HepG2 (cell line): ENCODE measurements around the gene CCL13. TPM values are rescaled to one million over a fixed set of nuclear protein-coding genes. Genes with fewer than 3 reads are reported as not detected.

Experiments used
- ATAC-seq: fragments of 200-7000 bp; cut with Tn5 transposase; 3 replicates; pipeline ENCODE4 v1.9.1; 2020; ENCODE audit warnings: mild to moderate bottlenecking, moderate library complexity
- BruUV-seq: library from RNA; stranded (reverse); fragments of 400-500 nt; replicated peaks from 2 replicates; lab custom pipeline; 2021; lab: Mats Ljungman, UMichigan
- CTCF ChIA-PET: fragments of 300-600 bp; formaldehyde crosslinking; extraction: SDS; loops from one replicate; lab custom pipeline; 2021; ENCODE audit warnings: low total read pairs, inconsistent platforms, low intra/inter-chr PET ratio; lab: Yijun Ruan, JAX
- POLR2A ChIA-PET: fragments of 350-600 bp; sonication (Branson Sonifier 250); formaldehyde crosslinking; loops from one replicate; lab custom pipeline; 2020; ENCODE audit warnings: antibody characterized with exemption, inconsistent platforms; lab: Yijun Ruan, JAX
- DNase-seq: peaks from one replicate; pipeline ENCODE4 v3.0.0-alpha.2; 2015; ENCODE audit warnings: low spot score
- FAIRE-seq: peaks from 3 replicates; lab custom pipeline; 2011; peaks lifted over from hg19 to GRCh38; lab: Jason Lieb, UNC
- H2AFZ ChIP-seq: one replicate; pipeline ENCODE4 v1.6.1; 2011; ENCODE audit warnings: low read length, inconsistent platforms
- H3K27ac ChIP-seq: fragments of 300-600 bp; 3 replicates; pipeline ENCODE4 v1.8.0; 2011; ENCODE audit warnings: mixed run types, mild to moderate bottlenecking, mixed read lengths, low read length, inconsistent platforms; ENCODE audit not compliant: insufficient read depth; ENCODE audit errors: extremely low read length
- H3K27me3 ChIP-seq, 2 experiments: fragments of 200-600 bp in 1 of 2; 2 replicates in 1 of 2; 3 replicates in 1 of 2; pipeline versions ENCODE4 v1.6.0 to v1.8.0; 2011; ENCODE audit warnings: low read length in 2 of 2, mild to moderate bottlenecking in 2 of 2, moderate library complexity in 2 of 2, inconsistent platforms in 1 of 2; ENCODE audit not compliant: insufficient read depth in 2 of 2, control insufficient read depth in 1 of 2
- H3K36me3 ChIP-seq, 2 experiments: fragments of 200-600 bp in 1 of 2; replicated peaks in 1 of 2; 2 replicates in 1 of 2; 3 replicates in 1 of 2; pipeline versions ENCODE4 v1.5.1 to v1.8.0; 2011; ENCODE audit warnings: low read length in 2 of 2, inconsistent platforms in 1 of 2; ENCODE audit not compliant: insufficient read depth in 2 of 2, control insufficient read depth in 1 of 2
- H3K4me1 ChIP-seq: 2 replicates; pipeline ENCODE4 v1.5.1; 2012; ENCODE audit warnings: low read length, inconsistent platforms; ENCODE audit not compliant: insufficient read depth
- H3K4me2 ChIP-seq: 2 replicates; pipeline ENCODE4 v1.6.0; 2011; ENCODE audit warnings: low read depth, low read length, inconsistent platforms
- H3K4me3 ChIP-seq, 3 experiments: fragments of 200-600 bp in 1 of 3; sonication (generic), shearing (Covaris generic) in 1 of 3; replicated peaks in 1 of 3; 2 replicates each; pipeline ENCODE4 v1.5.1; 2011 to 2016; ENCODE audit warnings: low read length in 3 of 3, inconsistent platforms in 2 of 3, low read depth in 2 of 3, mild to moderate bottlenecking in 2 of 3, control low read depth in 1 of 3, mixed read lengths in 1 of 3; ENCODE audit not compliant: insufficient read depth in 1 of 3
- H3K79me2 ChIP-seq: one replicate; pipeline ENCODE4 v1.6.1; 2011; ENCODE audit warnings: low read length, inconsistent platforms; ENCODE audit not compliant: insufficient read depth
- H3K9ac ChIP-seq: 2 replicates; pipeline ENCODE4 v1.6.0; 2011; ENCODE audit warnings: mild to moderate bottlenecking, low read depth, low read length, inconsistent platforms; ENCODE audit not compliant: insufficient read depth
- H3K9me3 ChIP-seq: 2 replicates; pipeline ENCODE4 v1.5.1; 2012; ENCODE audit warnings: mild to moderate bottlenecking, low read length
- H4K20me1 ChIP-seq: 2 replicates; pipeline ENCODE4 v1.6.0; 2011; ENCODE audit warnings: inconsistent platforms, mild to moderate bottlenecking, low read length, moderate library complexity; ENCODE audit not compliant: insufficient read depth
- ARHGAP35 ChIP-seq: sonication (generic); formaldehyde crosslinking; IDR thresholded peaks from 2 replicates; pipeline ENCODE4 v1.9.0; 2022; ENCODE audit warnings: mild to moderate bottlenecking, inconsistent platforms, moderate library complexity, missing genetic modification reagents, borderline replicate concordance
- CBFB ChIP-seq: sonication (generic); formaldehyde crosslinking; IDR thresholded peaks from 2 replicates; pipeline ENCODE4 v1.4.0; 2020; ENCODE audit warnings: missing genetic modification reagents
- CEBPB ChIP-seq: IDR thresholded peaks from 2 replicates; pipeline ENCODE4 v1.6.1; 2011; ENCODE audit warnings: low read depth, low read length, improper control_type of control experiment, borderline replicate concordance
- JUND ChIP-seq: sonication (generic); formaldehyde crosslinking; IDR thresholded peaks from 2 replicates; pipeline ENCODE4 v1.8.0; 2022; ENCODE audit warnings: mild to moderate bottlenecking, missing genetic modification reagents
- NFYB ChIP-seq: sonication (generic); formaldehyde crosslinking; IDR thresholded peaks from 2 replicates; pipeline ENCODE4 v1.4.0; 2020; ENCODE audit warnings: missing genetic modification reagents
- RARA ChIP-seq: IDR thresholded peaks from 2 replicates; pipeline ENCODE4 v1.6.1; 2016; ENCODE audit warnings: missing genetic modification reagents, missing compliant biosample characterization
- SP1 ChIP-seq, 2 experiments: fragments of 450-650 bp in 1 of 2; sonication (generic) in 1 of 2; formaldehyde crosslinking in 1 of 2; IDR thresholded peaks; 2 replicates each; pipeline versions ENCODE4 v1.4.0 to v1.6.1; 2016 to 2020; ENCODE audit warnings: missing genetic modification reagents in 1 of 2
- TCF7L2 ChIP-seq: IDR thresholded peaks from 2 replicates; pipeline ENCODE4 v1.6.1; 2011; ENCODE audit warnings: mild to moderate bottlenecking, low read depth, low read length, moderate library complexity
- THAP11 ChIP-seq: IDR thresholded peaks from 2 replicates; pipeline ENCODE4 v1.6.1; 2016; ENCODE audit warnings: missing biosample characterization, missing genetic modification reagents
- THAP7 ChIP-seq: sonication (generic); formaldehyde crosslinking; IDR thresholded peaks from 2 replicates; pipeline ENCODE4 v1.8.1; 2023; ENCODE audit warnings: mild to moderate bottlenecking, missing genetic modification reagents
- ZBTB7B ChIP-seq: sonication (generic); formaldehyde crosslinking; IDR thresholded peaks from 2 replicates; pipeline ENCODE4 v1.4.0; 2020; ENCODE audit warnings: missing genetic modification reagents
- WGBS: methylation state at CpG from one replicate; pipeline ENCODE4 v1.1.6; 2017; ENCODE audit warnings: low lambda C conversion rate; 5-methylcytosine and 5-hydroxymethylcytosine counted together
- in situ Hi-C: cut with HindIII; loops from 2 replicates; pipeline ENCODE4 v1.10.0; 2017; ENCODE audit warnings: low pct_unique_long_range_greater_than_20kb; ENCODE audit not compliant: extremely low pct_ligation_motif_present
- intact Hi-C: fragments of 100-400 bp; cut with micrococcal nuclease; formaldehyde crosslinking; loops from one replicate; pipeline ENCODE4 v1.10.0; 2022; ENCODE audit not compliant: unreplicated experiment
- polyA plus RNA-seq, 8 experiments: library from polyadenylated mRNA; depleted of rRNA in 3 of 8; stranded (reverse) in 7 of 8; unstranded in 1 of 8; fragments of >200 nt; fragmentation: Illumina TruSeq in 4 of 8; extraction: Trizol in 4 of 8; gene quantifications; 2 replicates each; pipeline versions ENCODE4 v1.2.1 to v1.2.3, GENCODE V29; 2011 to 2016; ENCODE audit warnings: low read depth in 4 of 8, missing spikeins in 1 of 8, mixed read lengths in 1 of 8; ENCODE audit not compliant: insufficient read depth in 1 of 8
- total RNA-seq, 5 experiments: library from RNA; depleted of rRNA; stranded (reverse); fragments of >200 nt; fragmentation: Illumina TruSeq; extraction: Trizol; gene quantifications; 2 replicates each; pipeline ENCODE4 v1.2.3, GENCODE V29; 2016; ENCODE audit warnings: low read depth in 1 of 5
- TF ChIP-seq, protein P1 (sequence below): sonication (generic); formaldehyde crosslinking; IDR thresholded peaks from 2 replicates; pipeline ENCODE4 v1.5.0; 2020; ENCODE audit warnings: mild to moderate bottlenecking, low read depth, missing genetic modification reagents, borderline replicate concordance

The CCL13 gene
- total and polyA plus RNA-seq, 2 of the 13 experiments (the other 11 are each of a cell fraction or from before 2014, with no cell fraction given) = not detected

DNA sequence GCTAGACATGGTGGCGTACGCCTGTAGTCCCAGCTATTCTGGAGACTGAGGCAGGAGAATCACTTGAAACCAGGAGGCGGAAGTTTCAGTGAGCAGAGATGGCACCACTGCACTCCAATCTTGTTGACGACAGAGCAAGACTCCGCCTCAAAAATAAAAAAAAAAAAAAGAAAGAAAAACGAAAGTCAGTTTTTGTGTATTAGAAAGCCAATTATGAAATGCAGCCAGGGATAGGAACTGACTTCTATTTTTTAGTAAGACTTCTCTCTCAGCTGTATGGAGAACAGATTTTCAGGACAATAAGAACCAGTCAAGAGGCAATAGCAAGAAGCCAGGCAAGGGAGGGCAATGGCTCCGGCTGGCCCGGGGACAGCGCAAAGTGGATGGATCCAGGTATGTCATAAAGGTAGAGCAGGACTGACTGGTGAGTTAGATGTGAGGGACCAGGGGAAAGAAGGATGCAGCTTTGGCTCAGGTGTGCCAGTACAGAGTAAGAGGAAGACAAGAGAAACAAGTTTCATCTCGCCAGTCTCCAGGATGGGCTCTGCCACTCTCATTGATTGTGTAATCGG, 19.2 kb downstream of the CCL13 start:
- CTCF ChIA-PET = no interaction called here
- WGBS = 63% methylated on average over 11 of the region's 11 CpGs
- no peak for ATAC-seq

GRCh38 chr17:34377078-34377823, 21.0 kb downstream of the CCL13 start:
- ChIA-PET CTCF (no interaction called here), POLR2A (no interaction called here)
- WGBS = 15% methylated on average over 3 of the region's 3 CpGs
- no peaks in the 10 kb centered on the region for H3K9me3 ChIP-seq
- H3K9ac ChIP-seq = no peak overlapping the region
- H3K4me3 ChIP-seq = no peak overlapping the region
- H3K27me3 ChIP-seq = no peaks in the 10 kb centered on the region
- no TSS peak for BruUV-seq
- intact Hi-C loops (no loop called here), in situ Hi-C loops (no loop called here)
- H3K36me3 ChIP-seq = no peaks in the 10 kb centered on the region
- no peak overlapping the region for H3K27ac ChIP-seq
- ATAC-seq (no peak), DNase-seq (no peak), FAIRE-seq (no peak)
- no peaks in the 10 kb centered on the region for H3K79me2 ChIP-seq
- H3K4me1 ChIP-seq = no peaks in the 10 kb centered on the region
- H3K4me2 ChIP-seq = no peak overlapping the region
- no peak for TF ChIP-seq CBFB
- TF ChIP-seq RARA (CRISPR knock-in tag) = no peak
- TF ChIP-seq SP1 (IDR thresholded peaks at IDR 0.05) = no peak
- TF ChIP-seq SP1 (CRISPR knock-in tag; IDR thresholded peaks at IDR 0.05) = no peak
- TF ChIP-seq THAP7 (CRISPR knock-in tag) = no peak
- TF ChIP-seq NFYB = no peak
- no peak for TF ChIP-seq TCF7L2
- TF ChIP-seq ARHGAP35 (CRISPR knock-in tag) = no peak
- TF ChIP-seq JUND (CRISPR knock-in tag) = no peak
- TF ChIP-seq, protein P1, sequence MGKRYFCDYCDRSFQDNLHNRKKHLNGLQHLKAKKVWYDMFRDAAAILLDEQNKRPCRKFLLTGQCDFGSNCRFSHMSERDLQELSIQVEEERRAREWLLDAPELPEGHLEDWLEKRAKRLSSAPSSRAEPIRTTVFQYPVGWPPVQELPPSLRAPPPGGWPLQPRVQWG (CRISPR knock-in tag) = no peak
- no peak for TF ChIP-seq THAP11 (CRISPR knock-in tag)
- H2AFZ ChIP-seq = no peak overlapping the region
- H4K20me1 ChIP-seq = no peaks in the 10 kb centered on the region

More for the DNA sequence above, 19.2 kb downstream of the CCL13 start:
- intact Hi-C loops = no loop called here
- Histone ChIP-seq H3K4me2 (no peak overlapping the region), H3K36me3 (no peaks in the 10 kb centered on the region), H4K20me1 (no peaks in the 10 kb centered on the region), H3K79me2 (no peaks in the 10 kb centered on the region), H3K9ac (no peak overlapping the region), H2AFZ (no peak overlapping the region), H3K27me3 (no peaks in the 10 kb centered on the region), H3K9me3 (no peaks in the 10 kb centered on the region), H3K27ac (no peak overlapping the region), H3K4me3 (no peak overlapping the region), H3K4me1 (no peaks in the 10 kb centered on the region)
- POLR2A ChIA-PET = no interaction called here
- TF ChIP-seq ZBTB7B (CRISPR knock-in tag) (no peak), CEBPB (0 out of 2 replicates have a peak, but pooled peaks have one; percentile 16)
- BruUV-seq = no TSS peak
- DNase-seq (no peak), FAIRE-seq (no peak)
- in situ Hi-C loops = no loop called here
